ENCODE data around the gene MKRN3. TPM values are rescaled to one million over a fixed set of nuclear protein-coding genes. Genes with fewer than 3 reads are reported as not detected.

The MKRN3 gene
- total RNA-seq (2022) (not detected in 2 replicates), Bru-seq, nascent RNA (not detected), BruChase-seq, experiment 1, labeled RNA remaining after a 6-hour chase (not detected), BruChase-seq, experiment 2, labeled RNA remaining after a 2-hour chase (not detected)
- long read RNA-seq, result 0 reads

DNA sequence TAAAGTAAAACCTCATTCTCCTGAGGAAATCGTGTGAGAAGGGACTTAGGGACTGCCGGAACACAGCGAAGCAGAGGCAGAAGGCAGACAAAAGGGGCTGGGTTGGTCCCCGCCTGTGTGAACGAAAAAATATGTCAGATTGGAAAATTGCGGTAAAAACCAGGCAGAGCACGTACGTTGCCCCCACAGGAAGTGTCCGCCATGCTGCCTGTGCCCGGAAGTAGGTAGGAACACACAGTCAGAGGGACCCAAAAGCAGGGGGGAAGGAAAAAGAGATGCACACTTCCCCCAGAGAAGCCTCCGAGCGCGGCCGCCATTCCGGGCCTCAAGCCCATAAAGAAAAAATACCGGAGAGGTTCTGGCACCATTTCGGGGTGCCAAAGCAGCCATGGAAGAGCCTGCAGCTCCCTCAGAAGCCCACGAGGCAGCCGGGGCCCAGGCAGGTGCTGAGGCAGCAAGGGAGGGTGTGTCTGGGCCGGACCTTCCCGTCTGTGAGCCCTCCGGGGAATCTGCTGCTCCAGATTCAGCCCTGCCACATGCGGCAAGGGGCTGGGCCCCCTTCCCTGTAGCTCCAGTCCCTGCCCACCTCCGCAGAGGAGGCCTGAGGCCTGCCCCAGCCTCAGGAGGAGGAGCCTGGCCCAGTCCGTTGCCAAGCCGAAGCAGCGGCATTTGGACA is at the start of gene MKRN3:
MKRN3 (plus strand) TSS at position 280 of the 676 bp plus-strand sequence; CDS start at position 389, 109 bp downstream.
- BruUV-seq (replicated peaks), result no TSS peak
- H3K4me3 Mint-ChIP-seq (ENCODE audit: unreplicated experiment), result no peak within 1 kb of the TSS
- H3K9me3 Mint-ChIP-seq (ENCODE audit: unreplicated experiment), result peaks cover 11% of the 10 kb centered on the region
- H3K36me3 Mint-ChIP-seq (ENCODE audit: insufficient read depth, unreplicated experiment), result no peaks in the 10 kb centered on the region
- CTCF ChIA-PET, result no interaction called here
- DNase-seq (ENCODE audit: unreplicated experiment), result no peak
- TF ChIP-seq, protein P1, sequence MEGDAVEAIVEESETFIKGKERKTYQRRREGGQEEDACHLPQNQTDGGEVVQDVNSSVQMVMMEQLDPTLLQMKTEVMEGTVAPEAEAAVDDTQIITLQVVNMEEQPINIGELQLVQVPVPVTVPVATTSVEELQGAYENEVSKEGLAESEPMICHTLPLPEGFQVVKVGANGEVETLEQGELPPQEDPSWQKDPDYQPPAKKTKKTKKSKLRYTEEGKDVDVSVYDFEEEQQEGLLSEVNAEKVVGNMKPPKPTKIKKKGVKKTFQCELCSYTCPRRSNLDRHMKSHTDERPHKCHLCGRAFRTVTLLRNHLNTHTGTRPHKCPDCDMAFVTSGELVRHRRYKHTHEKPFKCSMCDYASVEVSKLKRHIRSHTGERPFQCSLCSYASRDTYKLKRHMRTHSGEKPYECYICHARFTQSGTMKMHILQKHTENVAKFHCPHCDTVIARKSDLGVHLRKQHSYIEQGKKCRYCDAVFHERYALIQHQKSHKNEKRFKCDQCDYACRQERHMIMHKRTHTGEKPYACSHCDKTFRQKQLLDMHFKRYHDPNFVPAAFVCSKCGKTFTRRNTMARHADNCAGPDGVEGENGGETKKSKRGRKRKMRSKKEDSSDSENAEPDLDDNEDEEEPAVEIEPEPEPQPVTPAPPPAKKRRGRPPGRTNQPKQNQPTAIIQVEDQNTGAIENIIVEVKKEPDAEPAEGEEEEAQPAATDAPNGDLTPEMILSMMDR (IDR thresholded peaks at IDR 0.05; ENCODE audit: unreplicated experiment), result no peak
- H3K4me1 Mint-ChIP-seq (ENCODE audit: insufficient read depth, unreplicated experiment), result no peaks in the 10 kb centered on the region
- intact Hi-C loops (cut with micrococcal nuclease), result no loop called here
- no peaks in the 10 kb centered on the region for H3K27me3 Mint-ChIP-seq (ENCODE audit: insufficient read depth, unreplicated experiment)
- POLR2A ChIA-PET, result no interaction called here
- H3K27ac Mint-ChIP-seq (ENCODE audit: low read depth, unreplicated experiment), result no peak within 1 kb of the TSS

- Mint-ChIP-seq H3K4me3 (ENCODE audit: unreplicated experiment) (no peak overlapping the region), H3K27ac (ENCODE audit: low read depth, unreplicated experiment) (no peak overlapping the region), H3K27me3 (ENCODE audit: insufficient read depth, unreplicated experiment) (no peaks in the 10 kb centered on the region), H3K36me3 (ENCODE audit: insufficient read depth, unreplicated experiment) (no peaks in the 10 kb centered on the region), H3K4me1 (ENCODE audit: insufficient read depth, unreplicated experiment) (no peaks in the 10 kb centered on the region), H3K9me3 (ENCODE audit: unreplicated experiment) (no peaks in the 10 kb centered on the region)
- intact Hi-C loops (cut with micrococcal nuclease), result no loop called here
- TF ChIP-seq, protein P1 (IDR thresholded peaks at IDR 0.05; ENCODE audit: unreplicated experiment), result no peak
- ChIA-PET POLR2A (interaction anchor here (0.6 kb wide), 1 partner anchor 15 kb away, joined by 3 read pairs; no protein-coding TSS in a partner anchor), CTCF (interaction anchor here (3.6 kb wide), 1 partner anchor 19 kb away, joined by 23 read pairs; no protein-coding TSS in a partner anchor)
- BruUV-seq (replicated peaks), result no TSS peak
- no peak for DNase-seq (ENCODE audit: unreplicated experiment)
These were observed 48.6 kb upstream of the MKRN3 start for GRCh38 chr15:23516866-23517265.

- Mint-ChIP-seq H3K27ac (ENCODE audit: low read depth, unreplicated experiment) (no peak overlapping the region), H3K36me3 (ENCODE audit: insufficient read depth, unreplicated experiment) (peaks cover 6% of the 10 kb centered on the region), H3K4me1 (ENCODE audit: insufficient read depth, unreplicated experiment) (no peaks in the 10 kb centered on the region), H3K27me3 (ENCODE audit: insufficient read depth, unreplicated experiment) (no peaks in the 10 kb centered on the region), H3K9me3 (ENCODE audit: unreplicated experiment) (no peaks in the 10 kb centered on the region), H3K4me3 (ENCODE audit: unreplicated experiment) (no peak overlapping the region)
- ChIA-PET CTCF (interaction anchor here (1.1 to 3.6 kb wide), 2 partner anchors 8 to 20 kb away, joined by 3 to 23 read pairs; no protein-coding TSS in a partner anchor), POLR2A (interaction anchor here (0.6 kb wide), 1 partner anchor 140 kb away, joined by 3 read pairs; no protein-coding TSS in a partner anchor)
- TF ChIP-seq, protein P1 (IDR thresholded peaks at IDR 0.05; ENCODE audit: unreplicated experiment), result no peak
- no peak for DNase-seq (ENCODE audit: unreplicated experiment)
- no TSS peak for BruUV-seq (replicated peaks)
- intact Hi-C loops (cut with micrococcal nuclease), result no loop called here
These were observed 47.4 kb upstream of the MKRN3 start for GRCh38 chr15:23518104-23518503.

DNA sequence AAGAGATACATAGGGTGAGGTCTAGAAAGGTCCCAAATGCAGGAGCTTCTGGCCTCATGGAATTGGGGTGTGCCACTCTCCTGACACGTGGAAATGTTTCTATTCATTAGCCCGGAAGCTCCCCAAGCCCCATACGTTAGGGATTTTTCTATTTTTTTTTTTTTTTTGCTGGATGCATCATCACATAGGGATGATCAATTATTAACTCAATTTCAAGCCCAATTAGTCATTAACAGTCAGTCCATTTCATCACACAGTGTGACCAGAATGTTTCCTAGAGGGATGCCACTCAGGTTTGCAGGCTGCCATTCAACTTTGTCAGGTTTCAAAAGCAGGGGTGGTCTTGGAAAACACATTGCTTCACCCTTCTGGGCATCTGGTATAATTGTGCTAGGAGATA is 40.7 kb upstream of the MKRN3 start:
- Mint-ChIP-seq H3K4me1 (ENCODE audit: insufficient read depth, unreplicated experiment) (no peaks in the 10 kb centered on the region), H3K27ac (ENCODE audit: low read depth, unreplicated experiment) (no peak overlapping the region)

More for the DNA sequence above, 40.7 kb upstream of the MKRN3 start:
- BruUV-seq (replicated peaks), result no TSS peak
- no peaks in the 10 kb centered on the region for H3K27me3 Mint-ChIP-seq (ENCODE audit: insufficient read depth, unreplicated experiment)
- H3K9me3 Mint-ChIP-seq (ENCODE audit: unreplicated experiment), result no peaks in the 10 kb centered on the region
- no peak overlapping the region for H3K4me3 Mint-ChIP-seq (ENCODE audit: unreplicated experiment)
- TF ChIP-seq, protein P1 (IDR thresholded peaks at IDR 0.05; ENCODE audit: unreplicated experiment), result no peak
- intact Hi-C loops (cut with micrococcal nuclease), result no loop called here
- ChIA-PET POLR2A (no interaction called here), CTCF (interaction anchor here (0.6 to 0.9 kb wide), 2 partner anchors 13 to 27 kb away, joined by 3 read pairs; no protein-coding TSS in a partner anchor)
- H3K36me3 Mint-ChIP-seq (ENCODE audit: insufficient read depth, unreplicated experiment), result peaks cover 6% of the 10 kb centered on the region
- DNase-seq (ENCODE audit: unreplicated experiment), result no peak
